Fibroblast of skin of abdomen (primary cell): ENCODE data around the gene C1QC.
"Not testable (repeated sequence)": the region's sequence is repeated elsewhere in the genome, so short reads cannot be mapped to it uniquely, and the experiment has no call there.

Experiments used
- DNase-seq: peaks from one replicate; pipeline ENCODE4 v3.0.0-alpha.2; 2013

Gene C1QC

GRCh38 chr1:22651941-22652856 is 8.8 kb downstream of the C1QC start:
- no peak for DNase-seq

GRCh38 chr1:22652881-22653316 is 9.5 kb downstream of the C1QC start, which contains the start of gene C1QB:
C1QB (plus strand) TSS chr1:22653236; CDS start chr1:22659463, 6,227 bp downstream.
- DNase-seq: no peak

- no peak for DNase-seq
These were observed 11.3 kb downstream of the C1QC start for GRCh38 chr1:22654692-22655091.

GRCh38 chr1:22658385-22659163 is 15.1 kb downstream of the C1QC start:
- no peak for DNase-seq

- no peak for DNase-seq
These were observed 17.3 kb downstream of the C1QC start for GRCh38 chr1:22660716-22661241.

- no peak for DNase-seq
These were observed 18.4 kb downstream of the C1QC start for GRCh38 chr1:22661880-22662279.

- DNase-seq: no peak
These were observed 18.9 kb downstream of the C1QC start for GRCh38 chr1:22662318-22662717.

GRCh38 chr1:22662986-22663408 is 19.6 kb downstream of the C1QC start:
- DNase-seq: no peak

- DNase-seq: peak; percentile 26
These were observed 22.3 kb downstream of the C1QC start for GRCh38 chr1:22665752-22666151.

GRCh38 chr1:22666412-22666811 is 23.0 kb downstream of the C1QC start:
- DNase-seq: no peak

GRCh38 chr1:22668840-22669239 is 25.4 kb downstream of the C1QC start:
- DNase-seq: not testable (repeated sequence)

- no peak for DNase-seq
These were observed 27.0 kb downstream of the C1QC start for GRCh38 chr1:22670352-22670975.

- DNase-seq: no peak
These were observed 28.6 kb downstream of the C1QC start for GRCh38 chr1:22671999-22672398.

GRCh38 chr1:22673486-22674409 is 30.3 kb downstream of the C1QC start:
- DNase-seq: peak; percentile 55

- DNase-seq: no peak
These were observed 30.9 kb downstream of the C1QC start for GRCh38 chr1:22674410-22674749.

GRCh38 chr1:22676151-22676550 is 32.7 kb downstream of the C1QC start:
- DNase-seq: not testable (repeated sequence)

GRCh38 chr1:22676916-22677583 is 33.6 kb downstream of the C1QC start:
- DNase-seq: no peak

- no peak for DNase-seq
These were observed 34.8 kb downstream of the C1QC start for GRCh38 chr1:22677931-22678896.

- no peak for DNase-seq
These were observed 37.3 kb downstream of the C1QC start for GRCh38 chr1:22680726-22681125.
